Breast epithelium (tissue), 4 donors: Measurements from ENCODE around the gene CBX7. TPM values are rescaled to one million over a fixed set of nuclear protein-coding genes. Genes with fewer than 3 reads are reported as not detected.

Experiments
- DNase-seq, 2 donors: peaks; one replicate each; pipeline ENCODE4 v3.0.0-alpha.2; 2019; ENCODE audit warnings: low spot score in 2 of 2
- H3K27ac ChIP-seq, 2 donors: fragments of 200-600 bp; sonication (generic) in 1 of 2; one replicate each; pipeline ENCODE4 v1.5.1; 2016 to 2019; ENCODE audit warnings: mild to moderate bottlenecking in 1 of 2
- H3K27me3 ChIP-seq, 2 donors: fragments of 200-600 bp; sonication (generic) in 1 of 2; one replicate each; pipeline versions ENCODE4 v1.5.1 to v1.6.0; 2017 to 2019; ENCODE audit warnings: control low read depth in 1 of 2, mild to moderate bottlenecking in 1 of 2
- H3K36me3 ChIP-seq: fragments of 200-600 bp; one replicate; pipeline ENCODE4 v1.5.1; 2019
- H3K4me1 ChIP-seq, 2 donors: fragments of 200-600 bp; sonication (generic); one replicate each; pipeline ENCODE4 v1.5.1; 2016 to 2019; ENCODE audit warnings: control low read depth in 1 of 2
- H3K4me3 ChIP-seq, 3 donors: fragments of 200-600 bp; sonication (generic); 1 replicate in 2 of 3; 2 replicates in 1 of 3; pipeline ENCODE4 v1.5.1; 2016 to 2019; ENCODE audit warnings: mild to moderate bottlenecking in 3 of 3, moderate library complexity in 2 of 3
- H3K9me3 ChIP-seq, 2 donors: fragments of 200-600 bp; sonication (generic) in 1 of 2; one replicate each; pipeline ENCODE4 v1.5.1; 2016 to 2019; ENCODE audit warnings: control low read depth in 1 of 2
- POLR2A ChIP-seq: fragments of 450-650 bp; IDR thresholded peaks from one replicate; pipeline ENCODE4 v1.6.1; 2016; ENCODE audit warnings: antibody characterized with exemption, mild to moderate bottlenecking, moderate library complexity
- POLR2AphosphoS5 ChIP-seq, 3 donors: sonication (generic); formaldehyde crosslinking; IDR thresholded peaks; one replicate each; pipeline ENCODE4 v1.6.1; 2017; ENCODE audit warnings: antibody characterized with exemption in 3 of 3
- intact Hi-C: fragments of 100-400 bp; cut with DNase I; formaldehyde crosslinking; loops from one replicate; pipeline ENCODE4 v1.15.1; 2023; ENCODE audit warnings: low total_unique reads
- total RNA-seq, 3 donors: library from RNA; depleted of rRNA; stranded (reverse); fragments of >200 nt; gene quantifications; one replicate each; pipeline ENCODE4 v1.1.0, GENCODE V29; 2016
- TF ChIP-seq, protein P1 (sequence below), 3 donors: fragments of 450-650 bp; IDR thresholded peaks; one replicate each; pipeline ENCODE4 v1.5.1; 2016 to 2017; ENCODE audit warnings: antibody characterized with exemption in 3 of 3, mild to moderate bottlenecking in 3 of 3, moderate library complexity in 3 of 3

The CBX7 gene
- total RNA-seq, 3 donors from 2014 or later, result 57.1 to 71.9 (median 71.1) TPM

DNA sequence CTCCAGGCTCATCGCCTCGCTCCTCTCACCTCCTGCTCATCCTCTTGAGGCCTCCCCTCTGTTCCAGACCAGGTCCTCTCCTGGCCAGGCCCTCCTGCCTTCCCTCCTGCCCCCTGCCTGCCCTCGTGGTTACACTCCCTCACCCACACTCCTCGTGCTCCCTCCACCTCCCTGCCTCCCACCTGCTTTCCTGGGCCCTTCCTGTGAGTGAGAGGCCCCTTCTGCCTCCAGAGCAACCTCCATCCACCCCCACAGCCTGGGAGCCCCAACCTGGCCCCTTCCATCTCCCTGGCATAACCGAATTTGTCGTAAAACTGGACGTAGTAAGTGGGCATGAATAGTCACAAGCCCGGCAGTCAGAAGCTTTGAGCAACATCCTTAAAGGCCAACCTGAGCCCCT is 70.9 kb downstream of the CBX7 start:
- H3K27ac ChIP-seq, result no peak overlapping the region
- no peak for DNase-seq
- no peak for TF ChIP-seq POLR2A
- TF ChIP-seq POLR2AphosphoS5 (IDR thresholded peaks at IDR 0.05), result no peak
- TF ChIP-seq, protein P1, sequence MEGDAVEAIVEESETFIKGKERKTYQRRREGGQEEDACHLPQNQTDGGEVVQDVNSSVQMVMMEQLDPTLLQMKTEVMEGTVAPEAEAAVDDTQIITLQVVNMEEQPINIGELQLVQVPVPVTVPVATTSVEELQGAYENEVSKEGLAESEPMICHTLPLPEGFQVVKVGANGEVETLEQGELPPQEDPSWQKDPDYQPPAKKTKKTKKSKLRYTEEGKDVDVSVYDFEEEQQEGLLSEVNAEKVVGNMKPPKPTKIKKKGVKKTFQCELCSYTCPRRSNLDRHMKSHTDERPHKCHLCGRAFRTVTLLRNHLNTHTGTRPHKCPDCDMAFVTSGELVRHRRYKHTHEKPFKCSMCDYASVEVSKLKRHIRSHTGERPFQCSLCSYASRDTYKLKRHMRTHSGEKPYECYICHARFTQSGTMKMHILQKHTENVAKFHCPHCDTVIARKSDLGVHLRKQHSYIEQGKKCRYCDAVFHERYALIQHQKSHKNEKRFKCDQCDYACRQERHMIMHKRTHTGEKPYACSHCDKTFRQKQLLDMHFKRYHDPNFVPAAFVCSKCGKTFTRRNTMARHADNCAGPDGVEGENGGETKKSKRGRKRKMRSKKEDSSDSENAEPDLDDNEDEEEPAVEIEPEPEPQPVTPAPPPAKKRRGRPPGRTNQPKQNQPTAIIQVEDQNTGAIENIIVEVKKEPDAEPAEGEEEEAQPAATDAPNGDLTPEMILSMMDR (IDR thresholded peaks at IDR 0.05), result no peak
- intact Hi-C loops, result loop anchor here (10.0 kb wide), 1 partner anchor 1947 kb away; no protein-coding TSS in a partner anchor
- H3K4me1 ChIP-seq, result no peaks in the 10 kb centered on the region
- no peak overlapping the region for H3K4me3 ChIP-seq
- H3K27me3 ChIP-seq, result no peaks in the 10 kb centered on the region
- no peaks in the 10 kb centered on the region for H3K36me3 ChIP-seq
- no peaks in the 10 kb centered on the region for H3K9me3 ChIP-seq

DNA sequence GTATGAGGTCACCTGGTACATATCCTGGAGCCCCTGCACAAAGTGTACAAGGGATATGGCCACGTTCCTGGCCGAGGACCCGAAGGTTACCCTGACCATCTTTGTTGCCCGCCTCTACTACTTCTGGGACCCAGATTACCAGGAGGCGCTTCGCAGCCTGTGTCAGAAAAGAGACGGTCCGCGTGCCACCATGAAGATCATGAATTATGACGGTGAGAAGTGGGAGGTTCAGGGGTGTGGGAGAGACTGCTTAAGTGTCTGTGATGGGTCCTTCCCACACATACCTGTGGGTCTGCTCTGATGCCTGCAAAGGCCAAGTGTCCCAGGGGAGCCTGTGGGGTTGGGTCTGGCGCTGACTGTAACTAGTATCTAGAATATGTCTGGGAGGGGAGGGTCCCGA is 71.5 kb downstream of the CBX7 start:
- no peak for DNase-seq
- no peaks in the 10 kb centered on the region for H3K27me3 ChIP-seq
- no peak overlapping the region for H3K4me3 ChIP-seq
- no peak for TF ChIP-seq POLR2A
- TF ChIP-seq, protein P1 (IDR thresholded peaks at IDR 0.05), result no peak
- TF ChIP-seq POLR2AphosphoS5 (IDR thresholded peaks at IDR 0.05), result no peak
- no peaks in the 10 kb centered on the region for H3K4me1 ChIP-seq
- H3K9me3 ChIP-seq, result no peaks in the 10 kb centered on the region
- intact Hi-C loops, result loop anchor here (10.0 kb wide), 1 partner anchor 1946 kb away; no protein-coding TSS in a partner anchor
- no peaks in the 10 kb centered on the region for H3K36me3 ChIP-seq
- H3K27ac ChIP-seq, result no peak overlapping the region

Other genes starting within 250 kb of the CBX7 start
- under 1 TPM in 1 of 3 donors, not detected in 2; 0.44 TPM for gene APOBEC3A, start 195.1 kb downstream of the CBX7 start, total RNA-seq
- gene APOBEC3B, start 170.3 kb downstream of the CBX7 start, total RNA-seq, result 1 to 10 TPM in 1 of 3 donors, under 1 TPM in 1, not detected in 1; 0.33 to 2.2 TPM
- gene APOBEC3C, start 138.4 kb downstream of the CBX7 start, total RNA-seq, result 1 to 10 TPM; 6.9 to 9.5 (median 7.0) TPM
- 1 to 10 TPM; 1.3 to 4.0 (median 3.9) TPM for gene APOBEC3D, start 131.6 kb downstream of the CBX7 start, total RNA-seq
- gene APOBEC3F, start 111.8 kb downstream of the CBX7 start, total RNA-seq, result 1 to 10 TPM; 1.9 to 7.9 (median 5.9) TPM
- gene APOBEC3G, start 75.4 kb downstream of the CBX7 start, total RNA-seq, result 10 to 100 TPM in 2 of 3 donors, 1 to 10 TPM in 1; 7.2 to 14.1 (median 13.3) TPM
- under 1 TPM in 1 of 3 donors, not detected in 2; 0.32 TPM for gene APOBEC3H, start 55.4 kb downstream of the CBX7 start, total RNA-seq
- gene PDGFB, start 92.3 kb upstream of the CBX7 start, total RNA-seq, result 10 to 100 TPM in 1 of 3 donors, 1 to 10 TPM in 2; 5.3 to 11.1 (median 8.5) TPM
- 1,000 to 10,000 TPM; 1,827 to 3,262 (median 2,633) TPM for gene RPL3, start 166.9 kb upstream of the CBX7 start, total RNA-seq
- 10 to 100 TPM in 2 of 3 donors, 1 to 10 TPM in 1; 6.9 to 22.3 (median 20.5) TPM for gene SYNGR1, start 197.3 kb upstream of the CBX7 start, total RNA-seq
- gene TAB1, start 247.1 kb upstream of the CBX7 start, total RNA-seq, result 10 to 100 TPM; 15.4 to 17.9 (median 16.0) TPM